D341Med (cell line): ENCODE measurements around the gene TPK1.

Experiments
- DNase-seq: peaks from one replicate; pipeline ENCODE4 v3.0.0; 2012; ENCODE audit warnings: low spot score

The TPK1 gene

GRCh38 chr7:144407266-144407931 is 428.5 kb downstream of the TPK1 start:
- DNase-seq: no peak

GRCh38 chr7:144404946-144405345 is 430.9 kb downstream of the TPK1 start:
- DNase-seq: no peak

GRCh38 chr7:144403649-144404061 is 432.2 kb downstream of the TPK1 start, which contains the start of gene NOBOX:
TSS of gene NOBOX (minus strand) at chr7:144403693.
- DNase-seq: no peak

- DNase-seq: no peak
Measured at GRCh38 chr7:144403102-144403501, 432.8 kb downstream of the TPK1 start.
